GM21360 (cell line): ENCODE measurements around the gene SIRT4.
"Not testable (repeated sequence)": the region's sequence is repeated elsewhere in the genome, so short reads cannot be mapped to it uniquely, and the experiment has no call there.

Experiments used
- ATAC-seq: cut with Tn5 transposase; IDR thresholded peaks from one replicate; pipeline ENCODE4 v1.9.1; 2021; ENCODE audit warnings: mild to moderate bottlenecking, moderate library complexity; ENCODE audit not compliant: unreplicated experiment

The SIRT4 gene

DNA sequence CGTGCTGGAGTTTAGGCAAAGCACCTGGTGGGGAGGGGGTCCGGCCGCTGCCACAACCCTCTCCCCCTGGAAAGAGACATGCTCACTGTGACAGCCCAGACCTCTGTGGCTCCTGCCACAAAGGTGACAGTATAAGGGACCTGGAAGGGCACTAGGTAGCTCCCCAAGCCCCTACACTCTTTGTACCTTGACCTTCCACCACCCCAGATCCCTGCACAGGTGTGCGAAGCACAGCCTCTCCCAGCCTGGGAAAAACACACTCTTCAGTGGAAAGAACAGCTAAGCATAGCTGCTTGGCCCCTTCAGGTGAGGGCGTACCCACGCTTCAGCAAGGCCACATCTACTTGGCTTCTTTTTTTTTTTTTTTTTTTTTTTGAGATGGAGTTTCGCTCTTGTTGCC lies 30.4 kb downstream of the SIRT4 start:
- ATAC-seq = no peak

DNA sequence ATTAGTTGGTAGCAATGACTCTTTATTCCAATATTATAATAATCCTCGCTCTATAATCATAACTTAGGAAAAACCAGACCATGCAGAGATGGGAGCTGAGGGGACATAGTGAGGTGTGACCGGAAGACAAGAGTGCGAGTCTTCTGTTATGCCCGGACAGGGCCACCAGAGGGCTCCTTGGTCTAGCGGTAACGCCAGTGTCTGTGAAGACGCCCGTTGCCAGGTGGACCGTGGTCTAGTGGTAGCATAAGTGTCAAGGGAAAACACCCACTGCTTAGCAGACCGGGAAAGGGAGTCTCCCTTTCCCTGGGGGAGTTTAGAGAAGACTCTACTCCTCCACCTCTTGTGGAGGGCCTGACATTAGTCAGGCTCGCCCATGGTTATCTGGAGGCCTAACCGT lies 33.3 kb downstream of the SIRT4 start:
- ATAC-seq = not testable (repeated sequence)

DNA sequence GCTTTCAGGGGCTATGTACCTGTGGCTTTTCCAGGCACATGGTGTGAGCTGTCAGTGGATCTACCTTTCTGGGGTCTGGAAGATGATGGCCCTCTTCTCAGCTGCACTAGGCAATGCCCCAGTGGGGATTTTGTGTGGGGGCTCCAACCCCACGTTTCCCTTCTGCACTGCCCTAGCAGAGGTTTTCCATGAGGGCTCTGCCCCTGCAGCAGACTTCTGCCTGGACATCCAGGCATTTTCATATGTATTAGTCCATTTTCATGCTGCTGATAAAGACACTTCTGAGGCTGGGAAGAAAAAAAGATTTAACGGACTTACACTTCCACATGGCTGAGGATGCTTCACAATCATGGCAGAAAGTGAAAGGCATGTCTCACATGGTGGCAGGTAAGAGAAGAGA lies 34.3 kb downstream of the SIRT4 start:
- not testable (repeated sequence) for ATAC-seq

GRCh38 chr12:120337730-120338129 lies 35.6 kb downstream of the SIRT4 start:
- ATAC-seq = no peak

GRCh38 chr12:120339256-120339655 lies 37.1 kb downstream of the SIRT4 start:
- ATAC-seq = no peak

GRCh38 chr12:120342175-120343038 lies 40.3 kb downstream of the SIRT4 start:
- ATAC-seq = no peak

DNA sequence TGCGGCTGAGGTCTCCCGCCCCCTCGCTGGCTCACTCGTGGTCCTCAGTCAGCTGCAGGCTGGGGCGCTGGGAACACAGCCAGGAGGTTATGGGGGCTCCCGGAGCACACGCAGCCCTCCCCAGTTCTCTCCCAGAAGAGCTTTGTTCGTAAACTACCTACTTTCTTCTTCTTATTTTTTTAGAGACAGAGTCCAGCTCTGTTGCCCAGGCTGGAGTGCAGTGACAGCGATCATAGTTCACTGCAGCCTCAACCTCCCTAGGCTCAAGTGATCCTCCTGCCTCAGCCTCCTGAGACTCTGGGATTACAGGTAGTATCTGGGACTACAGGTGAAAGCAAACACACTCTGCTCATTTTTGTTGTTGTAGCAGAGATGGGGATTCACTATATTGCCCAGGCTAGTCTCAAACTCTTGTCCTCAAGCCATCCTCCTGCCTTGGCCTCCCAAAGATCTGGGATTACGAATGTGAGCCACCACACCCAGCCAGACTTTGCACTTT lies 41.0 kb downstream of the SIRT4 start:
- ATAC-seq = no peak

DNA sequence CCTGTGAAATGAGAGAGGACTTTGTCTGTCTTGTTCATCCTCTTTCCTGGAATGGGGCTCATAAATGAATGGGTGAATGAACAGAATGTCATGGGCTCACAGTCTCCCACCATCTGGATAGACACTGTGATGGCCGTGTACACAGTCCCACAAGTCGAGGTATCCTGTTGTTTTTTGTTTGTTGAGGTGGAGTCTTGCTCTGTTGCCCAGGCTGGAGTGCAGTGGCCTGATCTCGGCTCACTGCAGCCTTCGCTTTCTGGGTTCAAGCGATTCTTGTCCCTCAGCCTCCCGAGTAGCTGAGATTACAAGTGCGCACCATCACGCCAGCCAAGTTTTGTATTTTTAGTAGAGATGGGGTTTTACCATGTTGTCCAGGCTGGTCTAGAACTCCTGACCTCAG lies 41.6 kb downstream of the SIRT4 start:
- ATAC-seq = no peak

- ATAC-seq = no peak
These were observed 43.9 kb downstream of the SIRT4 start for GRCh38 chr12:120346031-120346430.

GRCh38 chr12:120346681-120347080 lies 44.6 kb downstream of the SIRT4 start:
- ATAC-seq = no peak

- no peak for ATAC-seq
These were observed 45.6 kb downstream of the SIRT4 start for GRCh38 chr12:120347766-120348165.

GRCh38 chr12:120350576-120351350 lies 48.6 kb downstream of the SIRT4 start:
- no peak for ATAC-seq

- no peak for ATAC-seq
These were observed 50.0 kb downstream of the SIRT4 start for GRCh38 chr12:120352117-120352516.

DNA sequence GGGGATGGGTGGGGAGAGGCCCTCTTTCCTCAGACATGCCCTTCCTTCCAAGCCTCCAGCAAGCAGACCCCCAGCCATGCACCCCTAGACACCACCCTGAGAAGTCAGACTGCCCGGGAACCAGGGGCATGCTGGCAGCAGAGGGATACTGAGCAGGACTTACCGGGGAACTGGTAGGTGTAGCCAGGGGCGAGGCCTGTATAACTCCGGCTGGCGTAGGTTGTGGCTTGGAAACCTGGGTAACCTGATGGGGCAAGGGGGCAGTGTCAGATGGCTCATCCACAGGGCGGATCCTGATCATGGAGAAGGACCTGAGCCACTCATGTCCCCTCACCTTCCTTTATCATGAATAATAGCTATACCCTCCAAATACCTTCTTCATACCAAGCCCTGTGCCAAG lies 51.0 kb downstream of the SIRT4 start:
- no peak for ATAC-seq

DNA sequence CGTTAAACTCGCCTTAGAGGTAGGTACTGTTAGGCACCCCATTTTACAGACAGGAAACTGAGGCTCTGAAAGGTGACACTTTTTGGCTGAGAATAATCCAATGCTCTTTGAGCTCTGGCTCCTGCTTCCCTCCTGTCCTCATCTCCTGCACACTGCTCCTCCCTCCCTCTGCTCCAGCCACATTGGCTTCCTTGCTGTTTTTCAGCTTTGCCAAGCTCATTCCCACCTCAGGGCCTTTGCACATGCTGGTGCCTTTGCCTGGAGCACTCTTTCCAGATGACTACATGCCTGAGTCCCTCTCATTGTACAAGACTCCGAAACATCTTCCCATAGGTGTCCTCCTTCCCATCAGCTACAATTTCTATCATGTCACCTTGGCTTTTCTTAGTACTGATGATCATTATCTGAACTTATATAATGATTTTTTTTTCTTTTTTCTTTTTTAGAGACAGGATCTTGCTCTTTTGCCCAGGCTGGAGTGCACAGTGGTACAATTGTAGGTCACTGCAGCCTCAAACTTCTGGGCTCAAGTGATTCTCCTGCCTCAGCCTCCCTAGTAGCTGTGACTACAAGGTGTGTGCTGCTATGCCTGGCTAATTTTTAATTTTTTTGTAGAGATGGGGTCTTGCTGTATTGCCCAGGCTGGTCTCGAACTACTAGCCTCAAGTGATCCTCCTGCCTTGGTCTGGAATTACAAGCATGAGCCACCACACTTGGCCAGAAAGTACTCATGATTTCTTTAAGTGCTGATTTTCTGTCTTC lies 51.6 kb downstream of the SIRT4 start:
- ATAC-seq = no peak

GRCh38 chr12:120356567-120357030 lies 54.5 kb downstream of the SIRT4 start:
- ATAC-seq = no peak

DNA sequence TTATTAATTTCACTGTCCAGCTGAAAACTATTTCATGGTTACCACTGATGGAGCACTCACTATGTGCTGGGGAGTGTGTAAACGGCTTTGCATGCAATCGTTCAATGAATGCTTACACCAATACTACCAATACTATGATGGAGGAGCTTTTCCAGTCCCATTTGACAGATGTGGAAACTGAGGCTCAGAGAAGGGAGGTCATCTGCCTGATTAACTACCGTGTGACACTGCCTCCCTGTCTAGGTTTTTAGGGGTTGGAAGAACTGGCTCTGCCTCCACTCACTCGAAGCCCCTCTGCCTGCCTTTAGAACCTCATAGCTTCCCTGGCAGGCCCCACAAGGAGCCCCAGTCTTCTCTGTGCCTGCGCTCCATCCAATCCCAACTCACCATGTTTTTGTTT lies 55.0 kb downstream of the SIRT4 start:
- no peak for ATAC-seq

DNA sequence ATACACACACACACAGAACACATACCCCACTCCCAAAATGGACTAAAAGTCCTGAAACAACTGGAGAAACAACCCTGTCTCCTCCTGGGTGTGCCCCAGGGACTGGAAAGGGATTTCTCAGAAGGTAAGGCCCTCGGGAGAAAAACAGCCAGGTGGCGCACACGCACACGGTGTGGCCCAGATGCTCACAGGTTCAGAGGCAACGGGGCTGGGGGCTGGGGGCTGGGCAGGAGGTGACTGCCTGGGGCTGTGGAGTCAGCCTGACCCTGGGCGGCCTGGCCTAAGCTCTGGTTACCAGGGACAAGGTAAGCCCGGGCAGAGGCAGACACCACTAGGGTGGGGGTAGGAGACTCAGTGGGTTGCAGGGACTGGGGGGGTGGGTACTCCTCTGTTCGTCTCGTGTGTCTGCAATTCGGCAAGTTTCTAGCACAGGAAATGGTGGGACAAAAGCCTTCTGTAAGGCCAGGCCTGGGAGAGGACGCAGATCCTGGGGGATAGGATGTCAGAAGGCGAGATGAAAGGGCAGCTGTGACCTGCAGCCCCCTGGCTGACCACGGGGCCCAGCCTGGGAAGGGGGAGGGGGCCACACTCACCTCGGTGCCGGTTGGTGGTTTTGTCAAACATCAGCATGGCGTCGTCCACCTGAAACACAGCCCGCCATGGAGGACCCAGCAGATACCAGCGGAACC lies 56.4 kb downstream of the SIRT4 start:
- no peak for ATAC-seq

DNA sequence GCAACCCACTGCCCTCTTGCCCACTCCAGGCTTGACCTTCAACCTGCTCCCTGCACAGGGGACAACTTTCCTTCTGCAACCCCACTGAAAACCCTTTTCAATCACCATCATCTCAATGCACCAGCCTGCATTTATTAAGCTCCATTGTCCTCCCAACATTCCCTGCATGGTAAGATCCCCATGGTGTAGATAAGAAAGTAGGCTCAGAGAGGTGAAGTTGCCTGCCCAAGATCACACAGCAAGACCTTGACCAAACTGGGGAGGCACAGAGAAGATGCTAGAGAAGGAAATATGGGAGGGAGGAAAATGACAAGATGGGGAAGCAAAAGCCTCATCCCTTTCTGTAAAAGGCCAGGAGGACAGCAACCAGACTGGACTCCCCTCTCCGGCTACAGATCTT lies 57.0 kb downstream of the SIRT4 start:
- ATAC-seq = no peak

GRCh38 chr12:120361506-120362208 lies 59.5 kb downstream of the SIRT4 start:
- ATAC-seq = no peak
